HG03139 (cell line): ENCODE results near the gene POU2F2.

Experiments
- ATAC-seq: cut with Tn5 transposase; IDR thresholded peaks from one replicate; pipeline ENCODE4 v1.9.1; 2021; ENCODE audit not compliant: unreplicated experiment

The POU2F2 gene

DNA sequence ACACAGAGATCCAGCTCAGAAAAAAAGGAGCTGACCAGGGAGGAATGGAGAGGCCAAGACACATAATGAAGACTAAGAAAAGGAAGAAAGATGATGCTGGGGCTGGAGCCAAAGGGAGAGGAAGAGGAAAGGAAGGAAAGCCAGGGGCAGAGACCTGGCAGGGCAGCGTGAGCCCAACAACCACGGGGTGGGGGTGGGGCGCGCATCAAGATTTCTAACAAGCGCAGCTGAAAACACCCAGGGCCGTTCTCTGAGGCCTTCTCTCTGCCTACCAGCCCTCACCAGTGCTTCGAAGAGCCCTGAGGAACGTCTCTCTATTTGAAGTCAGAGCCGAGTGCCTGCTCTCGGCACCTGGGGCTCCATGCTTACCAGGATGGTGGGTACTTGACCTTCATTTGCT is 23.6 kb upstream of the POU2F2 start:
- ATAC-seq = no peak

- ATAC-seq = no peak
Measured at GRCh38 chr19:42154471-42155323, 22.5 kb upstream of the POU2F2 start.

- no peak for ATAC-seq
Measured at GRCh38 chr19:42153672-42154433, 21.6 kb upstream of the POU2F2 start.

DNA sequence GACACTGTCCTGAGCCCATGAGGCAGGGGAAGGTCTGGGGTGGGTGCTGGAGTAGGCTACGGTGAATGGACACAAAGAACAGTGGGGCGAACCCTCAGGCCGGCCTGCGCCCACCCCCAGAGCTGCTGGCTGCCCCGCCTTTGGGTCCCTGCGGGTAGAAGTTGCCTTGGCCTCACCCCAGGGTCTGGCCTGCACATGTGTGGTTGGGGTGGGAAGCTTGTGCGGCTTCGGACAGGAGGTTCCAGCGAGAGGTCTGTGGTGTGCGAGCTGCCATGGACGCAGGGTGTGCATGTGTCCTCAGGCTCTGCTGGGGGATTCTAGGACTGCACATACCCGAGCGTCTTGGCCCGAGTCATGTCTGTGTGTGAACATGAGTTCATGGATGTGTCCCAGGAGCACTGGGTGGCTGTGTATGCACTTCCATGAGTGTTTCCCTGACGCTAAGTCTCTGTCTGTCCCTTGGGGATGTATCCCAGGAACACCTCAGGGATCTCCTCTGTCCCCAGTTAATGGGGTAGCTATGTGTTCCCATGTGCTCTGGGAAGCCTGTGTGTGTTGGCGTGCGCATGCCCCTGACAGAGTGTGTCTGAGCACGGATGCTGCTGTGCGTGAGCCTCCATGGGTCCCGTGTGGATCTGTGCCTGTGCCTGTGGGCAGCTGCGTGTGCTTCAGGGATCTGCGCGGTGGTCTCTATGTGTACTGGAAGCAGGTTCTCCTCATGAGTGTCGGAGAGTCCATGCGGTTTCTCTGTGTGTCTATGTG is 20.8 kb upstream of the POU2F2 start:
- no peak for ATAC-seq

GRCh38 chr19:42151782-42152684 is 19.8 kb upstream of the POU2F2 start:
- no peak for ATAC-seq

- no peak for ATAC-seq
Measured at GRCh38 chr19:42150911-42151361, 18.7 kb upstream of the POU2F2 start.

DNA sequence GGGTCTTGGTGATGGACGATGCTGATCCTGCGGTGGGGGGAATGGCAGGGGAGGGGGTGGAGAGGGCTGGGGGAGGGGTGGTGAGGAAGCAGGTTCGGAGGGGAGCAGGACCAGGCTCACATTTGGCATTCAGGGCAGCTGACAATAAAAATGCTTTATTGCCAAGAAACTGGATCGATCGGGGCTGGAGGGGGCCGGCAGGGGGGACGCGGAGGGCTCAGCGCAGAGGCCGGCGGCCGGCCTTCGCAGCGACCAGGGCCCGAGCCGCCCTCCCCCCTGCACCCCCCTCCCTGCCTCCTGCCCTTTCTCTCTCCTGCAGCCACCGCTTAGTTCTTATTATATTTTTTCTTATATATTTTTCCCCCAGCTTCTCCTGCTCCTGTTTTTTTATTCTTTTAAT is 18.1 kb upstream of the POU2F2 start:
- no peak for ATAC-seq

DNA sequence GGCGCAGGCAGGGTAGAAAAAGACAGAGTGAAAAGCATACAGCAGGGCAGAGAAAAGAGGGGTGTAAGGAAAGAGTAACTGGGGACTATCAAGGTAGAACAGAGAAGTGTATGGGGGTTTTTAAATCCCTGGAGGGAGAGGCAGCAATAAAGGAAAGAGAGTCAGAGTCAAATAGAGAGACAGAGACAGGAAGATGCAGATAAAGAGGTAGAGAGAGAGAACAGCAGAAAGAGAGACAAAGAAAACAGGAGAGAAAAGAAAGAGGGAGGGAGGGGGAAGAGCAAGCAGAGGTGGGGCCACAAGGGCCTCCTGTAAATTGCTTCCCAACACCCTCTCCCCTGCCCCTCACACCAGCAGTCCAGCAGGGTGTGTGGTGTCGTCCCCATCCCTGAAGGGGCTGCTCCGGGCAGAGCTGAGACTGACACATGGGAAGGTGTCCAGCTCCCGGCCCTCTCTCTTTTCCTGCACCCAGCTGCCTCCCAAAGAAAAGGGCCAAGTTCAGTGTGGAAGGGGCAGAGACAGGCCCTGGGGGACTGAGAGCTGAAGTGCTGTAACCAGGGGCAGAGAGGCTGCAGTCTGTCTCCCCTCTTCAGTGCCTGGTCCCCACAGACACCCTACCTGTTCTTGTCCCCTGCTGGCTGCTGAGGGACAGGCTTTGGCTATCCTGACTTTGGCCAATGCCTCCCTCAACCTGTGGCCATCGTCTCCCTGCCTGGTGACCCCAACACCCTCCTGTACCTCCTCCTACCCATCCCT is 17.4 kb upstream of the POU2F2 start:
- no peak for ATAC-seq

- ATAC-seq = no peak
Measured at GRCh38 chr19:42148266-42148665, 16.0 kb upstream of the POU2F2 start.

- ATAC-seq = no peak
Measured at GRCh38 chr19:42143341-42144234, 11.3 kb upstream of the POU2F2 start.

- ATAC-seq = no peak
Measured at GRCh38 chr19:42140125-42140754, 8.0 kb upstream of the POU2F2 start.

- ATAC-seq = no peak
Measured at GRCh38 chr19:42134535-42135070, 2.4 kb upstream of the POU2F2 start.

DNA sequence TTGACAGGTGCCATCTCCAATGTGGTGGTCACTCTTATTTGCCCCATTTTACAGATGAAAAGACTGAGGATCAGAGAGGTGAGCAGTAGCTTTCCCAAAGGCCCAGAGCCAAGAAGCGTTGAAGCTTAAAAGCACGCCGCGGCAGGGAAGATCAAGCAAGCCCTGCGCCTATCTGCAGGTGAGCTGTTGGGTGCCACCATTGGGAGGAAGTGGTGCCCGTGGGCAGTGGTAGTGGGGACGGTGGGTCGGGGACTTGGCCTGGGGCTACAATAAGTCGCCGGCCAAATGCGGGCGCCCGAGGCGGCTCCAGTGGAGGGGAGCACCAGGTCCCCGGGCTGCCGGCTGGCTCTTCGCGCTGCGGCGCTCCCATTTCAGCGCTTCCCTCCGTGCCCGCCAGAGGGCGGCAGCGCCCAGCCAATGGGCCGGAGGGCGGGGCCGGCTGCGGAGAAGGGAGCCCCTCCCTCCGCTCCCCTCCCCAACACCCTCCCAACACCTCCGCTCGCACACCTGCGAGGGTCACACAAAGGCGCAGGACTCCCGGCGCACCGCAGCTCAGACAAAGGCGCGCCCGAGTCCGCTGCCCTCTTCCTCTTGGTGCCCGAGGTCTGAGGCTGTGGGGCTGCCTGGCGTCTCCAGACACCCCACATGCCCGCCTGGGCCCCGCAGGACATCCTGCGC is 744 bp upstream of the POU2F2 start:
- ATAC-seq = peak; percentile 21

- ATAC-seq = no peak
Measured at GRCh38 chr19:42131149-42132029, 857 bp downstream of the POU2F2 start.

DNA sequence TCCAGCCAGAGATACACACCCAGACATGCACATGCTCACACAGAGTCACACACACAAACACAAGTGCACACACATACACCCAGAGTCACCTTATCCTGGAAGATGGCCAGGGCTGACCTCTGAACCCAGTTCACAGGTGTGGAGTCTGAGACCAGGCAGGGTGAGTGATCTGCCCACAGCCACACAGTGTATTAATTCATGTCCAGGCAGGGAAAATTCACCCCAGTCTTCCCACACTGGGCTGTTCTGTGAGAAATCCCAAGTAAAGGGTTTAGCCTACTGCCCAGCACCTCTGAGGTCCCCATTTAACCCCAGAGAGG is 2.0 kb downstream of the POU2F2 start:
- no peak for ATAC-seq

GRCh38 chr19:42129399-42130253 is 2.6 kb downstream of the POU2F2 start:
- ATAC-seq = peak; percentile 52
